ENCODE measurements around the gene NCS1.
"Not testable (repeated sequence)": the region's sequence is repeated elsewhere in the genome, so short reads cannot be mapped to it uniquely, and the experiment has no call there.

Gene NCS1

GRCh38 chr9:130262061-130262745, 90.0 kb downstream of the NCS1 start:
- no peak for DNase-seq (ENCODE audit: low read depth, low spot score)

GRCh38 chr9:130262771-130263170, 90.6 kb downstream of the NCS1 start:
- DNase-seq (ENCODE audit: low read depth, low spot score): no peak

GRCh38 chr9:130263601-130264413, 91.6 kb downstream of the NCS1 start:
- DNase-seq (ENCODE audit: low read depth, low spot score): no peak

GRCh38 chr9:130264414-130265350, 92.5 kb downstream of the NCS1 start:
- no peak for DNase-seq (ENCODE audit: low read depth, low spot score)

- peak; percentile 49 for DNase-seq (ENCODE audit: low read depth, low spot score)
Measured at GRCh38 chr9:130265431-130266235, 93.4 kb downstream of the NCS1 start, which contains the start of gene HMCN2. HMCN2 (plus strand) TSS chr9:130265760; CDS start chr9:130265879, 119 bp downstream.

GRCh38 chr9:130266236-130267098, 94.3 kb downstream of the NCS1 start:
- no peak for DNase-seq (ENCODE audit: low read depth, low spot score)

- DNase-seq (ENCODE audit: low read depth, low spot score): no peak
Measured at GRCh38 chr9:130267930-130268329, 95.7 kb downstream of the NCS1 start.

- no peak for DNase-seq (ENCODE audit: low read depth, low spot score)
Measured at GRCh38 chr9:130268521-130269211, 96.5 kb downstream of the NCS1 start.

GRCh38 chr9:130271473-130271872, 99.3 kb downstream of the NCS1 start:
- no peak for DNase-seq (ENCODE audit: low read depth, low spot score)

- DNase-seq (ENCODE audit: low read depth, low spot score): no peak
Measured at GRCh38 chr9:130275156-130275555, 103.0 kb downstream of the NCS1 start.

GRCh38 chr9:130276121-130276520, 103.9 kb downstream of the NCS1 start:
- peak; percentile 93 for DNase-seq (ENCODE audit: low read depth, low spot score)

GRCh38 chr9:130276955-130277354, 104.8 kb downstream of the NCS1 start:
- DNase-seq (ENCODE audit: low read depth, low spot score): no peak

- not testable (repeated sequence) for DNase-seq (ENCODE audit: low read depth, low spot score)
Measured at GRCh38 chr9:130277525-130277924, 105.3 kb downstream of the NCS1 start.

- no peak for DNase-seq (ENCODE audit: low read depth, low spot score)
Measured at GRCh38 chr9:130283539-130284248, 111.5 kb downstream of the NCS1 start.

GRCh38 chr9:130284249-130284625, 112.0 kb downstream of the NCS1 start:
- DNase-seq (ENCODE audit: low read depth, low spot score): no peak

GRCh38 chr9:130284690-130285089, 112.5 kb downstream of the NCS1 start:
- no peak for DNase-seq (ENCODE audit: low read depth, low spot score)

GRCh38 chr9:130285271-130285670, 113.1 kb downstream of the NCS1 start:
- no peak for DNase-seq (ENCODE audit: low read depth, low spot score)

- no peak for DNase-seq (ENCODE audit: low read depth, low spot score)
Measured at GRCh38 chr9:130286072-130286770, 114.0 kb downstream of the NCS1 start.
